Gastrocnemius medialis (tissue), 4 donors: ENCODE data around the gene KLHDC9. TPM values are rescaled to one million over a fixed set of nuclear protein-coding genes. Genes with fewer than 3 reads are reported as not detected.

ENCODE experiments used
- ATAC-seq, 2 donors: fragments of 150-250 bp; one replicate each; pipeline ENCODE4 v1.9.1; 2016
- DNase-seq, 2 donors: peaks; one replicate each; pipeline ENCODE4 v3.0.0-alpha.2; 2019
- H3K27ac ChIP-seq, 4 donors: fragments of 200-600 bp; sonication (generic); 1 replicate in 1 of 4; 2 replicates in 3 of 4; pipeline ENCODE4 v1.5.1; 2016 to 2018; ENCODE audit warnings: mild to moderate bottlenecking in 2 of 4, moderate library complexity in 1 of 4
- H3K27me3 ChIP-seq, 3 donors: fragments of 200-600 bp; sonication (generic) in 2 of 3; 1 replicate in 1 of 3; 2 replicates in 2 of 3; pipeline versions ENCODE4 v1.5.1 to v1.6.0; 2016 to 2019; ENCODE audit warnings: mild to moderate bottlenecking in 1 of 3, moderate library complexity in 1 of 3
- H3K36me3 ChIP-seq, 2 donors: fragments of 200-600 bp; sonication (generic) in 1 of 2; one replicate each; pipeline ENCODE4 v1.5.1; 2017 to 2018
- H3K4me1 ChIP-seq, 2 donors: fragments of 200-600 bp; sonication (generic) in 1 of 2; one replicate each; pipeline ENCODE4 v1.5.1; 2016 to 2017; ENCODE audit warnings: mild to moderate bottlenecking in 2 of 2
- H3K4me3 ChIP-seq, 4 donors: fragments of 200-600 bp; sonication (generic) in 3 of 4; 1 replicate in 1 of 4; 2 replicates in 3 of 4; pipeline ENCODE4 v1.5.1; 2016 to 2019; ENCODE audit warnings: mild to moderate bottlenecking in 2 of 4
- H3K9me3 ChIP-seq, 3 donors: fragments of 200-600 bp; sonication (generic) in 2 of 3; 1 replicate in 1 of 3; 2 replicates in 2 of 3; pipeline ENCODE4 v1.5.1; 2016 to 2019
- POLR2A ChIP-seq, 2 donors: fragments of 450-650 bp; IDR thresholded peaks; one replicate each; pipeline ENCODE4 v1.6.1; 2017; ENCODE audit warnings: antibody characterized with exemption in 2 of 2, mild to moderate bottlenecking in 2 of 2, moderate library complexity in 2 of 2
- in situ Hi-C, 4 donors: fragments of 200-750 bp; cut with MboI; loops; one replicate each; pipeline versions ENCODE4 v1.15.0 to v1.8.0; 2017; ENCODE audit warnings: low sequenced_read_pairs in 4 of 4
- intact Hi-C: fragments of 100-400 bp; cut with DNase I; formaldehyde crosslinking; loops from one replicate; pipeline ENCODE4 v1.15.1; 2023; ENCODE audit warnings: low total_unique reads
- total RNA-seq, 4 donors: library from RNA; depleted of rRNA; stranded (reverse); fragments of >200 nt; gene quantifications; one replicate each; pipeline versions ENCODE4 v1.1.0 to v1.2.3, GENCODE V29; 2016
- TF ChIP-seq, protein P1 (sequence below), 5 experiments: fragments of 450-650 bp in 3 of 5; fragments of 200-600 bp in 2 of 5; sonication (generic) in 2 of 5; IDR thresholded peaks in 4 of 5; conservative IDR thresholded peaks in 1 of 5; 1 replicate in 4 of 5; 2 replicates in 1 of 5; pipeline ENCODE4 v1.5.1; 2016 to 2019; ENCODE audit warnings: antibody characterized with exemption in 5 of 5, mild to moderate bottlenecking in 3 of 5, moderate library complexity in 3 of 5

The KLHDC9 gene
- total RNA-seq, 4 donors from 2014 or later = 0.89 to 2.4 (median 1.3) TPM

GRCh38 chr1:161074676-161075368 lies 23.3 kb upstream of the KLHDC9 start:
- no peak overlapping the region for H3K4me3 ChIP-seq
- no peak for DNase-seq
- H3K27ac ChIP-seq = no peak overlapping the region
- intact Hi-C loops (no loop called here), in situ Hi-C loops (no loop called here)
- no peak for ATAC-seq
- H3K9me3 ChIP-seq = no peaks in the 10 kb centered on the region
- H3K4me1 ChIP-seq = no peaks in the 10 kb centered on the region
- no peaks in the 10 kb centered on the region for H3K36me3 ChIP-seq
- no peaks in the 10 kb centered on the region for H3K27me3 ChIP-seq
- TF ChIP-seq POLR2A (IDR thresholded peaks at IDR 0.05) = no peak
- TF ChIP-seq, protein P1, sequence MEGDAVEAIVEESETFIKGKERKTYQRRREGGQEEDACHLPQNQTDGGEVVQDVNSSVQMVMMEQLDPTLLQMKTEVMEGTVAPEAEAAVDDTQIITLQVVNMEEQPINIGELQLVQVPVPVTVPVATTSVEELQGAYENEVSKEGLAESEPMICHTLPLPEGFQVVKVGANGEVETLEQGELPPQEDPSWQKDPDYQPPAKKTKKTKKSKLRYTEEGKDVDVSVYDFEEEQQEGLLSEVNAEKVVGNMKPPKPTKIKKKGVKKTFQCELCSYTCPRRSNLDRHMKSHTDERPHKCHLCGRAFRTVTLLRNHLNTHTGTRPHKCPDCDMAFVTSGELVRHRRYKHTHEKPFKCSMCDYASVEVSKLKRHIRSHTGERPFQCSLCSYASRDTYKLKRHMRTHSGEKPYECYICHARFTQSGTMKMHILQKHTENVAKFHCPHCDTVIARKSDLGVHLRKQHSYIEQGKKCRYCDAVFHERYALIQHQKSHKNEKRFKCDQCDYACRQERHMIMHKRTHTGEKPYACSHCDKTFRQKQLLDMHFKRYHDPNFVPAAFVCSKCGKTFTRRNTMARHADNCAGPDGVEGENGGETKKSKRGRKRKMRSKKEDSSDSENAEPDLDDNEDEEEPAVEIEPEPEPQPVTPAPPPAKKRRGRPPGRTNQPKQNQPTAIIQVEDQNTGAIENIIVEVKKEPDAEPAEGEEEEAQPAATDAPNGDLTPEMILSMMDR (IDR thresholded peaks at IDR 0.05 in 4 of 5, conservative IDR thresholded peaks at IDR 0.05 in 1 of 5) = no peak

DNA sequence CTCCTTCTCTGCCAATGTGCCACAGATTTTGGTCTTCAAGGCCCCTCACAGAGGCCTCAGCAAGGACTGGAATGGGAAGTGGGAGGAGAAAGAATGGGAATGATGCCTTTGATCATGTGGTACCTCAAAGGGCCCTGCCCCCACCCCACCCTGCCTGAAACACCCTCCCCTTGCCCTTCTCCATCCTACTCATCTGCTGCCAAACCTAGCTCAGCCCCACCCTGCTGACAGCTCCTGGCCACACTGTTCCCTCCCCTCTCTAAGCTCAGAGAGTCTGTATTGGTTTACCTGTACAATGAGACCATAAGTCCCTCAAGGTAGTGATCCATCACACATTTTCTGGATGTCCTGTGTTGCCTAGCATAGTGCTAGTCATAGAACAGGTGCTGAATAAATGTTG lies 21.8 kb upstream of the KLHDC9 start:
- no peaks in the 10 kb centered on the region for H3K36me3 ChIP-seq
- no peaks in the 10 kb centered on the region for H3K4me1 ChIP-seq
- ATAC-seq (no peak), DNase-seq (no peak)
- in situ Hi-C loops = no loop called here
- H3K27me3 ChIP-seq = no peaks in the 10 kb centered on the region
- intact Hi-C loops = no loop called here
- H3K27ac ChIP-seq = no peak overlapping the region
- no peaks in the 10 kb centered on the region for H3K9me3 ChIP-seq
- TF ChIP-seq, protein P1 (IDR thresholded peaks at IDR 0.05 in 4 of 5, conservative IDR thresholded peaks at IDR 0.05 in 1 of 5) = no peak
- TF ChIP-seq POLR2A (IDR thresholded peaks at IDR 0.05) = no peak
- no peak overlapping the region for H3K4me3 ChIP-seq

- H3K27me3 ChIP-seq = no peaks in the 10 kb centered on the region
- H3K36me3 ChIP-seq = no peaks in the 10 kb centered on the region
- no peak overlapping the region for H3K27ac ChIP-seq
- no peaks in the 10 kb centered on the region for H3K9me3 ChIP-seq
- H3K4me3 ChIP-seq = no peak overlapping the region
- no peak for TF ChIP-seq POLR2A (IDR thresholded peaks at IDR 0.05)
- TF ChIP-seq, protein P1 (IDR thresholded peaks at IDR 0.05 in 4 of 5, conservative IDR thresholded peaks at IDR 0.05 in 1 of 5) = no peak
- in situ Hi-C loops (no loop called here), intact Hi-C loops (no loop called here)
- ATAC-seq (no peak), DNase-seq (no peak)
- H3K4me1 ChIP-seq = no peaks in the 10 kb centered on the region
These were observed 20.7 kb upstream of the KLHDC9 start for GRCh38 chr1:161077426-161077825.

DNA sequence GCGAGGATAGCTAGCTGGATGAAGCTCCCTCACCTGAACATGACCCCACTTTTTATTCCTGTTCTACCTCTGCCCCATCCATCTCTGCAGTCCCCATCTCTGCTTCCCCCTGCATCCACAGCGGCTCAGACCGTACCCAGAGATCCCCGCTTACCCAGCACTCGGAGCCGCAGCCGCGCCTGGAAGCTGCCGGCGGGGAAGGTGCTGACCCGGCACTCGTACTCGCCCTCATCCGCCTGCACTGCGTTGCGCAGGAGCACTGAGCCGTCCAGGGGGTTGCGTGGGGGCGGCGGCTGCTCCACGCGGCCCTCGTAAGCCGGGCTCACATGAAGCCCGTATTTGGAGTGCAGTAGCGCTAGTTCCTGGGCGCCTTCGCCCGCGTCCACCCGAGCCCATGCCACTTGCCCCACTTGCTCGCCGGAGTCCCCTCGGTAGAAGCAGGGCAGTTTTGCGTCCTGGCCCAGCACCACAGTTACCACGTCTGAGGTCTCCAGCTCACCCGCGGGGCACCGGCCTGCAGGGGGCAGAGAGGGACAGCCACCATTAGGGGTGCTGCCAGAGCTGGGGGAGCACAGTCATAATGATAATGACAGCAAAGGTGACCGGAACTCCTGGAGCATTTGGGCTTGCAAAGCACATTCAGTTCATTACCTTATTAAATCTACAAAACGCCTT lies 18.6 kb upstream of the KLHDC9 start:
- no peaks in the 10 kb centered on the region for H3K36me3 ChIP-seq
- in situ Hi-C loops = no loop called here
- TF ChIP-seq POLR2A (IDR thresholded peaks at IDR 0.05) = no peak
- TF ChIP-seq, protein P1 (IDR thresholded peaks at IDR 0.05 in 4 of 5, conservative IDR thresholded peaks at IDR 0.05 in 1 of 5) = no peak
- DNase-seq = no peak
- H3K27me3 ChIP-seq = no peaks in the 10 kb centered on the region
- H3K27ac ChIP-seq = no peak overlapping the region
- no peak overlapping the region for H3K4me3 ChIP-seq
- H3K4me1 ChIP-seq = no peaks in the 10 kb centered on the region
- no peaks in the 10 kb centered on the region for H3K9me3 ChIP-seq
- ATAC-seq = no peak
- intact Hi-C loops = no loop called here
